PC-3 (cell line): ENCODE measurements around the gene NCF4. TPM values are rescaled to one million over a fixed set of nuclear protein-coding genes. Genes with fewer than 3 reads are reported as not detected.

ENCODE experiments used
- ATAC-seq: fragments of 200-7000 bp; cut with Tn5 transposase; 2 replicates; pipeline ENCODE4 v1.9.1; 2020; ENCODE audit warnings: mild to moderate bottlenecking, moderate library complexity
- BruUV-seq: library from RNA; stranded (reverse); fragments of 400-500 nt; replicated peaks from 2 replicates; lab custom pipeline; 2021; lab: Mats Ljungman, UMichigan
- CTCF ChIA-PET: fragments of 300-600 bp; sonication (Branson Sonifier 250); formaldehyde crosslinking; loops from one replicate; lab custom pipeline; 2022; ENCODE audit warnings: antibody characterized with exemption; lab: Charles Lee
- POLR2A ChIA-PET: fragments of 300-600 bp; sonication (Branson Sonifier 250); formaldehyde crosslinking; loops from one replicate; lab custom pipeline; 2022; ENCODE audit warnings: antibody characterized with exemption; ENCODE audit not compliant: unreplicated experiment; lab: Charles Lee
- DNase-seq: peaks from one replicate; pipeline ENCODE4 v3.0.0-alpha.2; 2015
- H2AFZ ChIP-seq: fragments of 300-600 bp; sonication (generic); 2 replicates; pipeline ENCODE4 v1.6.0; 2016; ENCODE audit warnings: antibody characterized with exemption, low read length
- H3F3A ChIP-seq: fragments of 300-600 bp; sonication (generic); one replicate; pipeline ENCODE4 v1.6.0; 2017; ENCODE audit warnings: antibody characterized with exemption, low read length, control low read depth, mild to moderate bottlenecking; ENCODE audit not compliant: unreplicated experiment
- H3K27ac ChIP-seq: fragments of 300-600 bp; sonication (generic); 2 replicates; pipeline ENCODE4 v1.5.1; 2016; ENCODE audit warnings: mild to moderate bottlenecking, low read length
- H3K27me3 ChIP-seq: fragments of 300-600 bp; sonication (generic); 2 replicates; pipeline ENCODE4 v1.6.1; 2016; ENCODE audit warnings: low read length, mixed read lengths
- H3K36me3 ChIP-seq: fragments of 300-600 bp; sonication (generic); 2 replicates; pipeline ENCODE4 v1.6.1; 2016; ENCODE audit warnings: low read depth, mixed run types, low read length, mixed read lengths
- H3K4me1 ChIP-seq: fragments of 300-600 bp; sonication (generic); 2 replicates; pipeline ENCODE4 v1.5.1; 2016; ENCODE audit warnings: low read length; ENCODE audit not compliant: insufficient read depth
- H3K4me2 ChIP-seq: fragments of 300-600 bp; sonication (generic); 2 replicates; pipeline ENCODE4 v1.6.0; 2016; ENCODE audit warnings: low read length
- H3K4me3 ChIP-seq: fragments of 300-600 bp; sonication (generic); 2 replicates; pipeline ENCODE4 v1.5.1; 2016; ENCODE audit warnings: mild to moderate bottlenecking, low read length, mixed read lengths
- H3K79me2 ChIP-seq: fragments of 300-600 bp; sonication (generic); 2 replicates; pipeline ENCODE4 v1.6.1; 2017; ENCODE audit warnings: low read length, mixed read lengths
- H3K9ac ChIP-seq: fragments of 300-600 bp; sonication (generic); 2 replicates; pipeline ENCODE4 v1.6.0; 2016; ENCODE audit warnings: mild to moderate bottlenecking, low read length
- H3K9me2 ChIP-seq: fragments of 300-600 bp; sonication (generic); replicated peaks from 2 replicates; pipeline ENCODE4 v1.6.1; 2016; ENCODE audit warnings: mixed run types, low read length, mixed read lengths
- H3K9me3 ChIP-seq: fragments of 300-600 bp; sonication (generic); 2 replicates; pipeline ENCODE4 v1.6.1; 2016; ENCODE audit warnings: low read length, mixed read lengths
- H4K20me1 ChIP-seq: fragments of 300-600 bp; sonication (generic); 2 replicates; pipeline ENCODE4 v1.6.1; 2016; ENCODE audit warnings: low read length, mixed read lengths
- CTCF ChIP-seq: fragments of 300-600 bp; sonication (generic); conservative IDR thresholded peaks from 2 replicates; pipeline ENCODE4 v1.5.1; 2017; ENCODE audit warnings: antibody characterized with exemption, low read depth, mild to moderate bottlenecking, low read length
- EZH2 ChIP-seq: fragments of 300-600 bp; sonication (generic); IDR thresholded peaks from one replicate; pipeline ENCODE4 v1.6.1; 2017; ENCODE audit warnings: antibody characterized with exemption, mild to moderate bottlenecking, low read length; ENCODE audit not compliant: unreplicated experiment
- EZH2phosphoT487 ChIP-seq: fragments of 300-600 bp; sonication (generic); IDR thresholded peaks from 2 replicates; pipeline ENCODE4 v1.6.1; 2018; ENCODE audit warnings: mild to moderate bottlenecking, antibody characterized with exemption, low read length, borderline replicate concordance
- intact Hi-C: fragments of 100-400 bp; cut with micrococcal nuclease; formaldehyde crosslinking; loops from 2 replicates; pipeline ENCODE4 v1.9.0; 2023
- total RNA-seq: library from RNA; depleted of rRNA; stranded (reverse); fragments of >200 nt; gene quantifications from 2 replicates; pipeline ENCODE4 v1.2.3, GENCODE V29; 2014

NCF4 gene
- total RNA-seq, 1 experiment from 2014 or later: 0.47 TPM

- no peak for DNase-seq
- TF ChIP-seq EZH2phosphoT487: no peak
- no peak for TF ChIP-seq EZH2
- Histone ChIP-seq H3K27me3 (peaks cover 4% of the 10 kb centered on the region; the same call in 1 of the 2 replicates), H3K4me3 (no peak overlapping the region), H3F3A (no peaks in the 10 kb centered on the region), H3K9me3 (0 out of 2 replicates have a peak, but pooled peaks cover 6% of the 10 kb centered on the region), H2AFZ (no peak overlapping the region), H3K27ac (no peak overlapping the region), H3K4me2 (no peak overlapping the region), H4K20me1 (no peaks in the 10 kb centered on the region), H3K9ac (no peak overlapping the region), H3K36me3 (no peaks in the 10 kb centered on the region), H3K9me2 (no peaks in the 10 kb centered on the region), H3K4me1 (no peaks in the 10 kb centered on the region), H3K79me2 (no peaks in the 10 kb centered on the region)
- CTCF ChIA-PET: no interaction called here
- ATAC-seq: no peak
- POLR2A ChIA-PET: no interaction called here
- no TSS peak for BruUV-seq
- intact Hi-C loops: no loop called here
Measured at GRCh38 chr22:36885474-36885873, 24.7 kb downstream of the NCF4 start.

GRCh38 chr22:36886016-36886415 is 25.2 kb downstream of the NCF4 start:
- Histone ChIP-seq H2AFZ (no peak overlapping the region), H3K36me3 (no peaks in the 10 kb centered on the region), H3F3A (no peaks in the 10 kb centered on the region), H3K9ac (no peak overlapping the region), H3K4me2 (no peak overlapping the region), H3K9me3 (0 out of 2 replicates have a peak, but pooled peaks cover 6% of the 10 kb centered on the region), H3K79me2 (no peaks in the 10 kb centered on the region), H3K9me2 (no peaks in the 10 kb centered on the region), H3K4me1 (no peaks in the 10 kb centered on the region), H3K27me3 (peaks cover 4% of the 10 kb centered on the region; the same call in 1 of the 2 replicates), H3K27ac (no peak overlapping the region), H4K20me1 (no peaks in the 10 kb centered on the region), H3K4me3 (no peak overlapping the region)
- intact Hi-C loops: no loop called here
- TF ChIP-seq EZH2: no peak
- TF ChIP-seq CTCF: no peak
- no peak for TF ChIP-seq EZH2phosphoT487
- CTCF ChIA-PET: no interaction called here
- BruUV-seq: no TSS peak
- POLR2A ChIA-PET: no interaction called here
- DNase-seq (no peak), ATAC-seq (no peak)

GRCh38 chr22:36887162-36887561 is 26.4 kb downstream of the NCF4 start:
- intact Hi-C loops: no loop called here
- H4K20me1 ChIP-seq: no peaks in the 10 kb centered on the region
- H3K9ac ChIP-seq: no peak overlapping the region
- H3K9me3 ChIP-seq: no peaks in the 10 kb centered on the region
- H2AFZ ChIP-seq: no peak overlapping the region
- H3K36me3 ChIP-seq: no peaks in the 10 kb centered on the region
- no TSS peak for BruUV-seq
- TF ChIP-seq EZH2 (no peak), CTCF (no peak), EZH2phosphoT487 (no peak)
- no peak overlapping the region for H3K4me2 ChIP-seq
- no peaks in the 10 kb centered on the region for H3K4me1 ChIP-seq
- no peak overlapping the region for H3K27ac ChIP-seq
- DNase-seq (no peak), ATAC-seq (no peak)
- H3K27me3 ChIP-seq: peaks cover 9% of the 10 kb centered on the region; the same call in 1 of the 2 replicates
- H3K4me3 ChIP-seq: no peak overlapping the region
- POLR2A ChIA-PET: no interaction called here
- H3K79me2 ChIP-seq: no peaks in the 10 kb centered on the region
- H3F3A ChIP-seq: no peaks in the 10 kb centered on the region
- CTCF ChIA-PET: no interaction called here
- no peaks in the 10 kb centered on the region for H3K9me2 ChIP-seq
